Smooth muscle cell (in vitro differentiated cells): ENCODE measurements around the gene EFCAB9. TPM values are rescaled to one million over a fixed set of nuclear protein-coding genes. Genes with fewer than 3 reads are reported as not detected.

Experiments used
- DNase-seq: peaks from one replicate; lab custom pipeline; 2025; ENCODE audit not compliant: unreplicated experiment; lab: John Stamatoyannopoulos, UW
- H2AFZ ChIP-seq: fragments of 200-600 bp; sonication (generic); 2 replicates; pipeline ENCODE4 v1.6.0; 2016; ENCODE audit warnings: antibody characterized with exemption, low read depth, mild to moderate bottlenecking
- H3F3A ChIP-seq: fragments of 200-600 bp; sonication (generic); 2 replicates; pipeline ENCODE4 v1.6.0; 2017; ENCODE audit warnings: antibody characterized with exemption, low read depth
- H3K27ac ChIP-seq: fragments of 200-600 bp; sonication (generic); 2 replicates; pipeline ENCODE4 v1.5.1; 2016; ENCODE audit warnings: low read depth, mild to moderate bottlenecking
- H3K27me3 ChIP-seq: fragments of 200-600 bp; sonication (generic); 2 replicates; pipeline ENCODE4 v1.6.1; 2016; ENCODE audit warnings: low read depth, mild to moderate bottlenecking
- H3K36me3 ChIP-seq: fragments of 200-600 bp; sonication (generic); 2 replicates; pipeline ENCODE4 v1.5.1; 2016; ENCODE audit warnings: low read depth
- H3K4me1 ChIP-seq: fragments of 200-600 bp; sonication (generic); 2 replicates; pipeline ENCODE4 v1.5.1; 2016; ENCODE audit warnings: low read depth
- H3K4me2 ChIP-seq: fragments of 200-600 bp; sonication (generic); 2 replicates; pipeline ENCODE4 v1.6.0; 2016; ENCODE audit warnings: mild to moderate bottlenecking
- H3K4me3 ChIP-seq: fragments of 200-600 bp; sonication (generic); 2 replicates; pipeline ENCODE4 v1.5.1; 2016; ENCODE audit warnings: mild to moderate bottlenecking
- H3K79me2 ChIP-seq: fragments of 200-600 bp; sonication (generic); 2 replicates; pipeline ENCODE4 v1.6.0; 2016; ENCODE audit warnings: low read depth, mild to moderate bottlenecking
- H3K9ac ChIP-seq: fragments of 200-600 bp; sonication (generic); 2 replicates; pipeline ENCODE4 v1.6.0; 2016; ENCODE audit warnings: low read depth
- H3K9me3 ChIP-seq: fragments of 200-600 bp; sonication (generic); replicated peaks from 2 replicates; pipeline ENCODE4 v1.5.1; 2016; ENCODE audit warnings: low read depth
- H4K20me1 ChIP-seq: fragments of 200-600 bp; sonication (generic); 2 replicates; pipeline ENCODE4 v1.6.0; 2016; ENCODE audit warnings: low read depth
- CTCF ChIP-seq: fragments of 200-600 bp; sonication (generic); IDR thresholded peaks from 2 replicates; pipeline ENCODE4 v1.5.1; 2017; ENCODE audit warnings: borderline replicate concordance, mild to moderate bottlenecking, antibody characterized with exemption; ENCODE audit not compliant: insufficient read depth, poor library complexity, severe bottlenecking
- WGBS: methylation state at CpG from one replicate; pipeline ENCODE4 v1.1.7; 2016; ENCODE audit warnings: low lambda C conversion rate; 5-methylcytosine and 5-hydroxymethylcytosine counted together
- polyA plus RNA-seq: library from polyadenylated mRNA; unstranded; fragments of >200 nt; fragmentation: Nextera tagmentation; extraction: Ambion mirVana; gene quantifications from 2 replicates; pipeline ENCODE4 v1.2.1, GENCODE V29; 2016
- total RNA-seq: library from RNA; depleted of rRNA; stranded (reverse); fragments of >200 nt; gene quantifications from 2 replicates; pipeline ENCODE4 v1.2.3, GENCODE V29; 2014

The EFCAB9 gene
- total and polyA plus RNA-seq, 2 experiments from 2014 or later, result not detected

- DNase-seq, result peak; percentile 85
- H3F3A ChIP-seq, result peaks cover 13% of the 10 kb centered on the region
- no peaks in the 10 kb centered on the region for H3K27me3 ChIP-seq
- H3K36me3 ChIP-seq, result no peaks in the 10 kb centered on the region
- peak within 1 kb of the TSS; percentile 86 for H2AFZ ChIP-seq
- peak within 1 kb of the TSS; percentile 92 for H3K4me2 ChIP-seq
- H3K4me3 ChIP-seq, result peak within 1 kb of the TSS; percentile 69
- peak; percentile 82 for TF ChIP-seq CTCF
- no peaks in the 10 kb centered on the region for H3K9me3 ChIP-seq
- WGBS, result 1% methylated on average over 75 of the region's 102 CpGs
- H3K79me2 ChIP-seq, result peaks cover 27% of the 10 kb centered on the region
- peaks cover 8% of the 10 kb centered on the region for H4K20me1 ChIP-seq
- H3K9ac ChIP-seq, result peak within 1 kb of the TSS; percentile 64
- peak within 1 kb of the TSS; percentile 73 for H3K27ac ChIP-seq
- H3K4me1 ChIP-seq, result peaks cover 14% of the 10 kb centered on the region
Observed at GRCh38 chr5:172188033-172188892, 5.7 kb upstream of the EFCAB9 start, which contains the start of gene STK10. Gene STK10, minus strand, starts transcription at chr5:172188224. Its CDS starts 182 bp downstream, at chr5:172188042.

DNA sequence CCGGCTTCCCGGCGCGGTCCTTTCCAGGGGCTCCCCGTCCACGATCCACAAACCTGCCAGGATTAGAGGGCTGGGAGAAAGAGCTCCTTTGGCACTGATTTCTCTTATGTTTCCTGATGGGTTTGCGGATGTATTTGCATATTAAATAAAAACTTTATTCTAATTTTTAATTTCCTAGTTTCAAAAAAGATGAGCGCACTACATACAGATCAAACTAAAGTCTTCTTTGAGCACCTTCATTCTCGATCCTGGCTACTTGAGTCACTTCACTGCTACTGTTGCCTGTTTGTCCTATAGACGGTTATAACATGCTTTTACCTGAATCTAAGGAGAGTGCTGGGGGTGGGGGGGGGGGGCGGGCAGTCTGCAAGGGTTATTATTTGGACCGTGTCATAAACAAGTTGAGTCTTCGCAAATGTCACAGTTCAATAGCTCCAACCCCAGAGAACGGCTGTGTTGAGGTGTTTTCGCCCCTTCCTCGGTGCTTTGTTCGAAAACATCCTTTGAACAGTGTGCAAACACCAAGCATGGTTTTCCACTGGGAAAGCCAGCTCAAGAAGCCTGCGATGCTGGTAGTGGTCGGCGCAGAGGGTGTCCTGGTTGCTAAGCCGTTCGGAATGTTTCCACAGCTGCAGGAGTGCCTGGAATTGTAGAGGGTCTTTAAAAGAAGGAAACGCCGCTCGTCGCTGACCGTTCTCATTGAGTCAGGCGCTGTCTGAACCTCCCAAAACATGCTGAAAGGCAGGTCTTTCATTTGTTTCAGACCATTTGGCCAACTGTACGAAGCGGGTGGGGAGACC, 4.9 kb upstream of the EFCAB9 start:
- H3K4me1 ChIP-seq, result peaks cover 14% of the 10 kb centered on the region
- peaks cover 13% of the 10 kb centered on the region for H3F3A ChIP-seq
- no peaks in the 10 kb centered on the region for H3K36me3 ChIP-seq
- H3K9me3 ChIP-seq, result no peaks in the 10 kb centered on the region
- H3K27me3 ChIP-seq, result no peaks in the 10 kb centered on the region
- peak overlapping the region; percentile 90 for H2AFZ ChIP-seq
- 6% methylated on average over 30 of the region's 30 CpGs for WGBS
- peak overlapping the region; percentile 92 for H3K4me2 ChIP-seq
- H3K4me3 ChIP-seq, result peak overlapping the region; percentile 69
- H3K27ac ChIP-seq, result peak overlapping the region; percentile 62
- H4K20me1 ChIP-seq, result peaks cover 8% of the 10 kb centered on the region
- no peak overlapping the region for H3K9ac ChIP-seq
- TF ChIP-seq CTCF, result no peak
- no peak for DNase-seq
- H3K79me2 ChIP-seq, result peaks cover 21% of the 10 kb centered on the region

DNA sequence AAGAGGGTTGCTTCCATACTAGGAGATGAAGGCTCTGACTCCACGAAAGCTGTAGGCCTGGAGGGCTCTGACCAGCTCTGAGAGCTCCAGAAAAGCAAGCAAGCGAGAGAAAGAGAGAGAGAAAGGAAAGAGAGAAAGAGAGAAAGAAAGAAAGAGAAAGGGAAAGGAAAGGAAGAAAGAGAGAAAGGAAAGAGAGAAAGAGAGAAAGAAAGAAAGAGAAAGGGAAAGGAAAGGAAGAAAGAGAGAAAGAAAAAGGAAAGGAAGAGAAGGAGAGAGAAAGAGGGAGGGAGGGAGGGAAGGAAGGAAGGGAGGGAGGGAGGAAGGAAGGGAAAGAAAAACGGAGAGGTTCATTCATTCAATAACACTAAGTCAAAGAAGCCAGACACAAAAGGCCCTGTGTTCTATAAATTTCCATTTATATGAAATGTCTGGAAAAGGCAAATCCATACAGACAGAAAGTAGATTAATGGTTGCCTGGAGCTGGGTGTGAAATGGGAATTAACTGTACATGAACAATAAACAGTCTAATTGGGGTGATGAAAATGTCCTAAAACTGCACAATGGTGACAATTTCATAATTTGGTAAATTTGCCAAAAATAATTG, 4.2 kb upstream of the EFCAB9 start:
- peaks cover 6% of the 10 kb centered on the region for H4K20me1 ChIP-seq
- peaks cover 14% of the 10 kb centered on the region for H3K4me1 ChIP-seq
- no peak for DNase-seq
- H3K27me3 ChIP-seq, result no peaks in the 10 kb centered on the region
- peaks cover 13% of the 10 kb centered on the region for H3F3A ChIP-seq
- peaks cover 14% of the 10 kb centered on the region for H3K79me2 ChIP-seq
- H3K9ac ChIP-seq, result no peak overlapping the region
- peak overlapping the region; percentile 62 for H3K27ac ChIP-seq
- peak overlapping the region; percentile 92 for H3K4me2 ChIP-seq
- no peak for TF ChIP-seq CTCF
- no peaks in the 10 kb centered on the region for H3K9me3 ChIP-seq
- H2AFZ ChIP-seq, result peak overlapping the region; percentile 90
- 35% methylated on average over 3 of the region's 3 CpGs for WGBS
- H3K36me3 ChIP-seq, result no peaks in the 10 kb centered on the region
- H3K4me3 ChIP-seq, result peak overlapping the region; percentile 69
